Endothelial cell of umbilical vein (primary cell): ENCODE results near the gene MAP4K1. TPM values are rescaled to one million over a fixed set of nuclear protein-coding genes. Genes with fewer than 3 reads are reported as not detected.

Experiments
- BruUV-seq: library from RNA; stranded (reverse); fragments of 400-500 nt; replicated peaks from 2 replicates; lab custom pipeline; 2021; lab: Mats Ljungman, UMichigan
- CTCF ChIA-PET: fragments of 300-600, 350-600 bp; sonication (Branson Sonifier 250); formaldehyde crosslinking; loops from one replicate; lab custom pipeline; 2021; ENCODE audit warnings: antibody characterized with exemption, inconsistent platforms; lab: Charles Lee
- POLR2A ChIA-PET: fragments of 300-600, 350-600 bp; sonication (Branson Sonifier 250); formaldehyde crosslinking; loops from one replicate; lab custom pipeline; 2021; ENCODE audit warnings: antibody characterized with exemption, inconsistent platforms; lab: Charles Lee
- DNase-seq: peaks from one replicate; pipeline ENCODE4 v3.0.0-alpha.2; 2011; ENCODE audit warnings: low read depth, low spot score
- FAIRE-seq: peaks from 2 replicates; lab custom pipeline; 2011; peaks lifted over from hg19 to GRCh38; lab: Jason Lieb, UNC
- H2AFZ ChIP-seq: 2 replicates; pipeline ENCODE4 v1.6.0; 2012; ENCODE audit warnings: low read depth, low read length, control low read depth, inconsistent platforms
- H3K27ac ChIP-seq: 2 replicates; pipeline ENCODE4 v1.5.1; 2011; ENCODE audit warnings: low read depth, mild to moderate bottlenecking, control low read depth, low read length, moderate library complexity; ENCODE audit not compliant: insufficient read depth
- H3K27me3 ChIP-seq, 2 experiments: 2 replicates each; pipeline versions ENCODE4 v1.6.0 to v1.6.1; 2011; ENCODE audit warnings: low read length in 2 of 2, mixed read lengths in 1 of 2; ENCODE audit not compliant: control insufficient read depth in 2 of 2, insufficient read depth in 2 of 2
- H3K36me3 ChIP-seq, 2 experiments: 2 replicates in 1 of 2; 3 replicates in 1 of 2; pipeline ENCODE4 v1.5.1; 2011; ENCODE audit warnings: low read length in 2 of 2, mild to moderate bottlenecking in 1 of 2, moderate library complexity in 1 of 2; ENCODE audit not compliant: control insufficient read depth in 2 of 2, insufficient read depth in 2 of 2; ENCODE audit errors: extremely low read depth in 1 of 2
- H3K4me1 ChIP-seq: 3 replicates; pipeline ENCODE4 v1.5.1; 2011; ENCODE audit warnings: mild to moderate bottlenecking, low read length; ENCODE audit not compliant: control insufficient read depth, insufficient read depth; ENCODE audit errors: extremely low read depth
- H3K4me2 ChIP-seq: 2 replicates; pipeline ENCODE4 v1.6.1; 2011; ENCODE audit warnings: low read length, control low read depth, mixed read lengths; ENCODE audit not compliant: insufficient read depth
- H3K4me3 ChIP-seq, 3 experiments: fragments of 200-600 bp in 1 of 3; sonication (generic), shearing (Covaris generic) in 1 of 3; replicated peaks in 1 of 3; 2 replicates each; pipeline ENCODE4 v1.5.1; 2011 to 2016; ENCODE audit warnings: control low read depth in 3 of 3, low read length in 3 of 3, mild to moderate bottlenecking in 2 of 3, inconsistent platforms in 1 of 3, low read depth in 1 of 3, moderate library complexity in 1 of 3; ENCODE audit not compliant: insufficient read depth in 1 of 3
- H3K79me2 ChIP-seq: 2 replicates; pipeline ENCODE4 v1.6.0; 2012; ENCODE audit warnings: low read length, inconsistent platforms; ENCODE audit not compliant: control insufficient read depth, insufficient read depth
- H3K9ac ChIP-seq: replicated peaks from 2 replicates; pipeline ENCODE3; 2011; ENCODE audit warnings: low read length, control low read depth; ENCODE audit not compliant: insufficient read depth; ENCODE audit errors: extremely low read depth
- H3K9me1 ChIP-seq: replicated peaks from 3 replicates; pipeline ENCODE4 v1.6.0; 2011; ENCODE audit warnings: mild to moderate bottlenecking, low read length; ENCODE audit not compliant: control insufficient read depth, insufficient read depth; ENCODE audit errors: extremely low read depth
- H3K9me3 ChIP-seq: replicated peaks from 2 replicates; pipeline ENCODE4 v1.5.1; 2012; ENCODE audit warnings: low read length, inconsistent platforms; ENCODE audit not compliant: control insufficient read depth, insufficient read depth
- H4K20me1 ChIP-seq: replicated peaks from 2 replicates; pipeline ENCODE3; 2011; ENCODE audit warnings: mild to moderate bottlenecking, low read length; ENCODE audit not compliant: control insufficient read depth, insufficient read depth; ENCODE audit errors: extremely low read depth
- EZH2 ChIP-seq: IDR thresholded peaks from 2 replicates; pipeline ENCODE4 v1.6.1; 2012; ENCODE audit warnings: borderline replicate concordance, low read depth, mild to moderate bottlenecking, moderate library complexity, low read length, inconsistent platforms; ENCODE audit not compliant: severe bottlenecking
- FOS ChIP-seq: IDR thresholded peaks from 2 replicates; pipeline ENCODE4 v1.6.1; 2011; ENCODE audit warnings: mild to moderate bottlenecking, low read length, moderate library complexity, borderline replicate concordance; ENCODE audit not compliant: insufficient read depth
- GATA2 ChIP-seq: IDR thresholded peaks from 2 replicates; pipeline ENCODE4 v1.7.0; 2011; ENCODE audit warnings: low read depth, mild to moderate bottlenecking, moderate library complexity, mixed read lengths, low read length; ENCODE audit not compliant: insufficient read length, insufficient read depth
- JUN ChIP-seq: IDR thresholded peaks from 2 replicates; pipeline ENCODE4 v1.6.1; 2011; ENCODE audit warnings: borderline replicate concordance, low read depth; ENCODE audit not compliant: insufficient read length, insufficient read depth
- MYC ChIP-seq: IDR thresholded peaks from one replicate; pipeline ENCODE4 v1.6.1; 2011; ENCODE audit warnings: mild to moderate bottlenecking, low read depth, low read length
- POLR2A ChIP-seq: IDR thresholded peaks from 2 replicates; pipeline ENCODE4 v1.6.1; 2012; ENCODE audit warnings: low read depth, mild to moderate bottlenecking, control low read depth, low read length
- POLR2AphosphoS5 ChIP-seq: IDR thresholded peaks from 2 replicates; pipeline ENCODE4 v1.6.1; 2012; ENCODE audit warnings: low read depth, mild to moderate bottlenecking, control low read depth, low read length, moderate library complexity; ENCODE audit not compliant: insufficient read depth
- dilution Hi-C: fragments of 300-500 bp; cut with MboI; formaldehyde crosslinking; loops from one replicate; pipeline ENCODE4 v1.15.0; 2019; ENCODE audit warnings: low sequenced_read_pairs; ENCODE audit not compliant: extremely low pct_ligation_motif_present
- intact Hi-C: fragments of 100-400 bp; cut with micrococcal nuclease; formaldehyde crosslinking; loops from one replicate; pipeline ENCODE4 v1.10.0; 2022
- polyA plus RNA-seq, 4 experiments: library from polyadenylated mRNA; depleted of rRNA in 3 of 4; stranded (reverse) in 3 of 4; unstranded in 1 of 4; fragments of >200 nt; gene quantifications; 2 replicates each; pipeline versions ENCODE4 v1.2.1 to v1.2.3, GENCODE V29; 2011 to 2012; ENCODE audit warnings: missing spikeins in 1 of 4
- total RNA-seq: library from RNA; stranded (reverse); gene quantifications from 2 replicates; pipeline ENCODE4 v1.2.3, GENCODE V29; 2021
- TF ChIP-seq, protein P1 (sequence below), 2 donors: IDR thresholded peaks; 1 replicate in 1 of 2; 2 replicates in 1 of 2; pipeline ENCODE4 v1.5.1; 2011; ENCODE audit warnings: low read length in 2 of 2, mild to moderate bottlenecking in 2 of 2, moderate library complexity in 2 of 2, control low read depth in 1 of 2, inconsistent platforms in 1 of 2, low read depth in 1 of 2; ENCODE audit not compliant: insufficient read depth in 1 of 2; ENCODE audit errors: extremely low read depth in 1 of 2
- TF ChIP-seq, protein P2 (sequence below): IDR thresholded peaks from 2 replicates; pipeline ENCODE4 v1.6.1; 2011; ENCODE audit not compliant: insufficient read depth, insufficient read length

MAP4K1 gene
- total and polyA plus RNA-seq, 2 donors (not counting 3 experiments of a cell fraction or from before 2014, with no cell fraction given) = 0.12 to 1.6 TPM

DNA sequence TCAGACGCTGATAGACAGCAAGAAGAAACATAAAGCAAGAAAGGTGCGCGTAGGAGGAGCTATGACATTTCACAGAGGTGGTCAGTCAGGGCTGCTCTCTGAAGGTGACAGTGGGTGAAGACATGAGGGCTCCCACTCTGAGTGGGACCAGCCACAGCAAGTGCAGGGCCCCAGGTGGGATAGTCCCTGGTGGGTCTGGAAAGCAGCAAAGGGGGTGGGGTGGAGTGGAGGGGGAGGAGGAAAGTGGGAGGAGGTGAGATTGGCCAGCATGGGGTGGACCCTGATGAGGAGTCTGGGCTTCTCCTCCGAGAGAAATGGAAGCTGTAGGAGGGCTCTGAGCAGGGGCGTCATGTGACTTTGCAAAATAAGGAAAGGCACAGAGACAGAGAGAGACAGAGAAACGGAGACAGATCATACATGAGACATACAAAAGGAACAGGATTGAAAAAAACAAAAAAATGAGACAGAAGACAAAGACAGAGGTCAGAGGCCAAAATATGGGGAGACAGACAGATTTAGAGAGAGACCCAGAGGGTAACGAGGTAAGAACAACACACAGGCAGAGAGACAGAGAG, 2.7 kb downstream of the MAP4K1 start:
- POLR2A ChIA-PET = no interaction called here

More for the DNA sequence above, 2.7 kb downstream of the MAP4K1 start:
- no peaks in the 10 kb centered on the region for H3K36me3 ChIP-seq
- dilution Hi-C loops = no loop called here
- H3K9me1 ChIP-seq = no peaks in the 10 kb centered on the region
- intact Hi-C loops = no loop called here
- FAIRE-seq (no peak), DNase-seq (no peak)
- no peak overlapping the region for H3K4me3 ChIP-seq
- no peak overlapping the region for H3K27ac ChIP-seq
- CTCF ChIA-PET = interaction anchor here (0.7 to 0.9 kb wide), 2 partner anchors 22 to 110 kb away, joined by 3 read pairs; no protein-coding TSS in a partner anchor
- no peak overlapping the region for H3K9ac ChIP-seq
- H2AFZ ChIP-seq = no peak overlapping the region
- peaks cover 12% of the 10 kb centered on the region for H3K4me1 ChIP-seq
- no peaks in the 10 kb centered on the region for H3K9me3 ChIP-seq
- H3K4me2 ChIP-seq = no peak overlapping the region
- H4K20me1 ChIP-seq = no peaks in the 10 kb centered on the region
- BruUV-seq = no TSS peak
- TF ChIP-seq POLR2A (no peak), JUN (no peak), GATA2 (no peak), EZH2 (no peak), MYC (no peak), FOS (no peak), POLR2AphosphoS5 (no peak)
- TF ChIP-seq, protein P1, sequence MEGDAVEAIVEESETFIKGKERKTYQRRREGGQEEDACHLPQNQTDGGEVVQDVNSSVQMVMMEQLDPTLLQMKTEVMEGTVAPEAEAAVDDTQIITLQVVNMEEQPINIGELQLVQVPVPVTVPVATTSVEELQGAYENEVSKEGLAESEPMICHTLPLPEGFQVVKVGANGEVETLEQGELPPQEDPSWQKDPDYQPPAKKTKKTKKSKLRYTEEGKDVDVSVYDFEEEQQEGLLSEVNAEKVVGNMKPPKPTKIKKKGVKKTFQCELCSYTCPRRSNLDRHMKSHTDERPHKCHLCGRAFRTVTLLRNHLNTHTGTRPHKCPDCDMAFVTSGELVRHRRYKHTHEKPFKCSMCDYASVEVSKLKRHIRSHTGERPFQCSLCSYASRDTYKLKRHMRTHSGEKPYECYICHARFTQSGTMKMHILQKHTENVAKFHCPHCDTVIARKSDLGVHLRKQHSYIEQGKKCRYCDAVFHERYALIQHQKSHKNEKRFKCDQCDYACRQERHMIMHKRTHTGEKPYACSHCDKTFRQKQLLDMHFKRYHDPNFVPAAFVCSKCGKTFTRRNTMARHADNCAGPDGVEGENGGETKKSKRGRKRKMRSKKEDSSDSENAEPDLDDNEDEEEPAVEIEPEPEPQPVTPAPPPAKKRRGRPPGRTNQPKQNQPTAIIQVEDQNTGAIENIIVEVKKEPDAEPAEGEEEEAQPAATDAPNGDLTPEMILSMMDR (IDR thresholded peaks at IDR 0.05; ENCODE audit: extremely low read depth in 1 of 2, insufficient read depth in 1 of 2, low read depth in 1 of 2, low read length in 2 of 2) = no peak
- TF ChIP-seq, protein P2, sequence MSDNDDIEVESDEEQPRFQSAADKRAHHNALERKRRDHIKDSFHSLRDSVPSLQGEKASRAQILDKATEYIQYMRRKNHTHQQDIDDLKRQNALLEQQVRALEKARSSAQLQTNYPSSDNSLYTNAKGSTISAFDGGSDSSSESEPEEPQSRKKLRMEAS = no peak
- no peaks in the 10 kb centered on the region for H3K27me3 ChIP-seq
- H3K79me2 ChIP-seq = peaks cover 11% of the 10 kb centered on the region
